ENCODE results near the gene DLX3.

DNA sequence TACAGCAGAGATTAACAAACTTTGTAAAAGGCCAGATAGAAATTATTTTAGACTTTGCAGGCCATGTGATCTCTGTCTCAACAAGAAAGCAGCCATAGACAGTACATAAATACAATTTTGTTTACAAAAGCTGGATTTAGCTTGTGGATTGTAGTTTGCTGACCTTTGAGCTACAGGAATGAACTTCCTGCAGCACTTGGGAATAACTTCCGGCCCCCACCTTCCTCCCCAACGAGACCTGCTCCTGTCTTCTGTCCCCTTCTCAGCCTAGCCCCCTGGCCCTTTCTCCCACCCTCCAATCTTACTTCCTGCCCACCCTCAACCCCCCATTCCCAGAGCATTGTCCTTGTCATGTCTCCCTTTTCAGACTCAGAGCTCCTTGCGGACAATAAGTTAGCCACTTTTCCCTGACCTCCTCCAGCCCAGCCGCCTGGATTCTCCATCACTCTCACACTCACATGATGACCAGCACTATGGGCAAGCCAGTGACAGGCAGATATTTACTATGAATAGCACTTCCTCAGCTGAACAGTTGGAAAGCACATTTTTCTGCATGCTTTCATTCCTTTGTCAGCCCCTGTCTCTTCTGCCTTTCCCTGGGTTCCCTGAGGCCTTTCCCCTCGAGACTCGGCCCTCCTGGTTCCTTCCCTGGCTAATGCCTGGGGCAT is 27.6 kb upstream of the DLX3 start:
- TF ChIP-seq, protein P1, sequence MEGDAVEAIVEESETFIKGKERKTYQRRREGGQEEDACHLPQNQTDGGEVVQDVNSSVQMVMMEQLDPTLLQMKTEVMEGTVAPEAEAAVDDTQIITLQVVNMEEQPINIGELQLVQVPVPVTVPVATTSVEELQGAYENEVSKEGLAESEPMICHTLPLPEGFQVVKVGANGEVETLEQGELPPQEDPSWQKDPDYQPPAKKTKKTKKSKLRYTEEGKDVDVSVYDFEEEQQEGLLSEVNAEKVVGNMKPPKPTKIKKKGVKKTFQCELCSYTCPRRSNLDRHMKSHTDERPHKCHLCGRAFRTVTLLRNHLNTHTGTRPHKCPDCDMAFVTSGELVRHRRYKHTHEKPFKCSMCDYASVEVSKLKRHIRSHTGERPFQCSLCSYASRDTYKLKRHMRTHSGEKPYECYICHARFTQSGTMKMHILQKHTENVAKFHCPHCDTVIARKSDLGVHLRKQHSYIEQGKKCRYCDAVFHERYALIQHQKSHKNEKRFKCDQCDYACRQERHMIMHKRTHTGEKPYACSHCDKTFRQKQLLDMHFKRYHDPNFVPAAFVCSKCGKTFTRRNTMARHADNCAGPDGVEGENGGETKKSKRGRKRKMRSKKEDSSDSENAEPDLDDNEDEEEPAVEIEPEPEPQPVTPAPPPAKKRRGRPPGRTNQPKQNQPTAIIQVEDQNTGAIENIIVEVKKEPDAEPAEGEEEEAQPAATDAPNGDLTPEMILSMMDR (conservative IDR thresholded peaks at IDR 0.05; ENCODE audit: low read length): no peak
- no peak for TF ChIP-seq EZH2phosphoT487 (IDR thresholded peaks at IDR 0.05; ENCODE audit: borderline replicate concordance, low read depth, low read length)
